WTC11 (cell line): ENCODE results near the gene PSMD6.

Experiments used
- ETV6 ChIP-seq: sonication (generic); formaldehyde crosslinking; IDR thresholded peaks from 2 replicates; pipeline ENCODE4 v1.8.1; 2022; ENCODE audit warnings: mild to moderate bottlenecking, missing genetic modification reagents
- KAT7 ChIP-seq: sonication (generic); formaldehyde crosslinking; IDR thresholded peaks from 2 replicates; pipeline ENCODE4 v1.8.1; 2023; ENCODE audit warnings: missing genetic modification reagents, mild to moderate bottlenecking, borderline replicate concordance
- RELA ChIP-seq: sonication (generic); formaldehyde crosslinking; IDR thresholded peaks from 2 replicates; pipeline ENCODE4 v1.8.1; 2022; ENCODE audit warnings: missing genetic modification reagents, mild to moderate bottlenecking, borderline replicate concordance
- TP53 ChIP-seq: sonication (generic); formaldehyde crosslinking; IDR thresholded peaks from 2 replicates; pipeline ENCODE4 v1.8.1; 2023; ENCODE audit warnings: mild to moderate bottlenecking, missing genetic modification reagents
- ZNF219 ChIP-seq: sonication (generic); formaldehyde crosslinking; IDR thresholded peaks from 2 replicates; pipeline ENCODE4 v1.8.0; 2023; ENCODE audit warnings: missing genetic modification reagents, mild to moderate bottlenecking, borderline replicate concordance
- TF ChIP-seq, protein P1 (sequence below): fragments of 200-600 bp; IDR thresholded peaks from 2 replicates; pipeline ENCODE4 v1.8.0; 2022; ENCODE audit warnings: antibody characterized with exemption
- TF ChIP-seq, protein P2 (sequence below): sonication (generic); formaldehyde crosslinking; IDR thresholded peaks from 2 replicates; pipeline ENCODE4 v1.8.1; 2023; ENCODE audit warnings: mild to moderate bottlenecking, moderate library complexity, missing genetic modification reagents

DNA sequence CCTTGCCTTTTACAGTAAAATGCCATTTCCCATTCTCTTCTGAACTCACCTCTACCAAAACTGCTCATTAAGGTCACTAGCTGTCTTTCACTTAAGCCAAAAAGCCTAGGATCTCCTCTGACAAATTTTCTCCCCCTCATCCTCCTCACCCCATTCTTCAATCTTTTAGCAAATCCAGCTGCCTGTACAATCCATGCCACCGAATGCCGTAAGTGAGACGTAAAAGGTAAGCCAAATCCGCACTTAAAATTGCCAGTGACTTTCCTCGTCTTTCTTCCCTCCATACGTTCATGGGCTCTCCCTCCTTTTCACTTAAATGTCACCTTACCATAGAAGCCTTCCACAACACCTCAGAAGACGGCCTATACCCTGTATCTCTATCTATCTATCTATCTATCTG, 13.8 kb downstream of the PSMD6 start:
- TF ChIP-seq ZNF219: no peak
- TF ChIP-seq KAT7: no peak
- no peak for TF ChIP-seq RELA (CRISPR knock-in tag)
- TF ChIP-seq TP53 (CRISPR knock-in tag): no peak
- TF ChIP-seq ETV6 (CRISPR knock-in tag): no peak
- TF ChIP-seq, protein P1, sequence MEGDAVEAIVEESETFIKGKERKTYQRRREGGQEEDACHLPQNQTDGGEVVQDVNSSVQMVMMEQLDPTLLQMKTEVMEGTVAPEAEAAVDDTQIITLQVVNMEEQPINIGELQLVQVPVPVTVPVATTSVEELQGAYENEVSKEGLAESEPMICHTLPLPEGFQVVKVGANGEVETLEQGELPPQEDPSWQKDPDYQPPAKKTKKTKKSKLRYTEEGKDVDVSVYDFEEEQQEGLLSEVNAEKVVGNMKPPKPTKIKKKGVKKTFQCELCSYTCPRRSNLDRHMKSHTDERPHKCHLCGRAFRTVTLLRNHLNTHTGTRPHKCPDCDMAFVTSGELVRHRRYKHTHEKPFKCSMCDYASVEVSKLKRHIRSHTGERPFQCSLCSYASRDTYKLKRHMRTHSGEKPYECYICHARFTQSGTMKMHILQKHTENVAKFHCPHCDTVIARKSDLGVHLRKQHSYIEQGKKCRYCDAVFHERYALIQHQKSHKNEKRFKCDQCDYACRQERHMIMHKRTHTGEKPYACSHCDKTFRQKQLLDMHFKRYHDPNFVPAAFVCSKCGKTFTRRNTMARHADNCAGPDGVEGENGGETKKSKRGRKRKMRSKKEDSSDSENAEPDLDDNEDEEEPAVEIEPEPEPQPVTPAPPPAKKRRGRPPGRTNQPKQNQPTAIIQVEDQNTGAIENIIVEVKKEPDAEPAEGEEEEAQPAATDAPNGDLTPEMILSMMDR: no peak
- TF ChIP-seq, protein P2, sequence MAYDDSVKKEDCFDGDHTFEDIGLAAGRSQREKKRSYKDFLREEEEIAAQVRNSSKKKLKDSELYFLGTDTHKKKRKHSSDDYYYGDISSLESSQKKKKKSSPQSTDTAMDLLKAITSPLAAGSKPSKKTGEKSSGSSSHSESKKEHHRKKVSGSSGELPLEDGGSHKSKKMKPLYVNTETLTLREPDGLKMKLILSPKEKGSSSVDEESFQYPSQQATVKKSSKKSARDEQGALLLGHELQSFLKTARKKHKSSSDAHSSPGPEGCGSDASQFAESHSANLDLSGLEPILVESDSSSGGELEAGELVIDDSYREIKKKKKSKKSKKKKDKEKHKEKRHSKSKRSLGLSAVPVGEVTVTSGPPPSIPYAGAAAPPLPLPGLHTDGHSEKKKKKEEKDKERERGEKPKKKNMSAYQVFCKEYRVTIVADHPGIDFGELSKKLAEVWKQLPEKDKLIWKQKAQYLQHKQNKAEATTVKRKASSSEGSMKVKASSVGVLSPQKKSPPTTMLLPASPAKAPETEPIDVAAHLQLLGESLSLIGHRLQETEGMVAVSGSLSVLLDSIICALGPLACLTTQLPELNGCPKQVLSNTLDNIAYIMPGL (CRISPR knock-in tag): no peak
